Neural cell (in vitro differentiated cells): ENCODE measurements around the gene ETNK2.

Experiments used
- EP300 ChIP-seq: fragments of 450-650 bp; conservative IDR thresholded peaks from 2 replicates; pipeline ENCODE4 v1.6.1; 2014; ENCODE audit warnings: antibody characterized with exemption, mild to moderate bottlenecking, moderate library complexity; ENCODE audit not compliant: poor library complexity, severe bottlenecking
- EZH2 ChIP-seq: fragments of 200-600, 300-800 bp; shearing (Covaris generic), sonication (generic); IDR thresholded peaks from 2 replicates; pipeline ENCODE4 v1.6.1; 2014; ENCODE audit warnings: antibody characterized with exemption, low read length, borderline replicate concordance, mild to moderate bottlenecking; ENCODE audit not compliant: insufficient read depth, poor library complexity, severe bottlenecking
- MXI1 ChIP-seq: fragments of 450-650 bp; conservative IDR thresholded peaks from 2 replicates; pipeline ENCODE4 v1.6.1; 2014; ENCODE audit warnings: antibody characterized with exemption, mild to moderate bottlenecking; ENCODE audit not compliant: poor library complexity, severe bottlenecking
- POLR2AphosphoS5 ChIP-seq: IDR thresholded peaks from 2 replicates; pipeline ENCODE4 v1.6.1; 2012
- RAD21 ChIP-seq: fragments of 450-650 bp; conservative IDR thresholded peaks from 2 replicates; pipeline ENCODE4 v1.6.1; 2014; ENCODE audit warnings: antibody characterized with exemption, mild to moderate bottlenecking, moderate library complexity
- REST ChIP-seq: IDR thresholded peaks from 2 replicates; pipeline ENCODE4 v1.6.1; 2012; ENCODE audit warnings: borderline replicate concordance
- SMC3 ChIP-seq: fragments of 450-650 bp; conservative IDR thresholded peaks from 2 replicates; pipeline ENCODE4 v1.6.1; 2014; ENCODE audit warnings: antibody characterized with exemption, mild to moderate bottlenecking, moderate library complexity; ENCODE audit not compliant: poor library complexity
- TAF1 ChIP-seq: IDR thresholded peaks from 2 replicates; pipeline ENCODE4 v1.6.1; 2012; ENCODE audit warnings: low read depth
- TF ChIP-seq, protein P1 (sequence below): fragments of 450-650 bp; IDR thresholded peaks from 2 replicates; pipeline ENCODE4 v1.5.1; 2014; ENCODE audit warnings: antibody characterized with exemption, mild to moderate bottlenecking, moderate library complexity; ENCODE audit not compliant: poor library complexity, severe bottlenecking

DNA sequence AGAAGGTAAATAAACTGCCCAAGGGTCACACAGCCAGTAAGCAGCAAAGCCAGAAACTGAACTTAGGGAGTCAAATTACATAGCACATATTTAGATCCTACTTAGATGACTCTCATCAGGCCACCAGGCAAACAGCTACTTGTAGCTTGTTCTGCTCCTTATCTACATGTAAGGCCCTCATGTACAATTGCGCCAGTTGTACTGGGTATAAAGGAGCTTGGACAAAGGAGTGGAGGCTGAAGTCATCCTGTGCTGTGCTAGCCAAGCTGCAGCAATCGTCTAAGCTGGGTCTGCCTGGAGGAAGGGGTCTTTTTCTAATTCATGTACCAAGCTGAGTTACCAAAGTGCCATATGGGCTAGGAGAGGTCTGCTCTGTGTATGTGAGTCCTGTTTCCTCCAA, 12.8 kb downstream of the ETNK2 start:
- TF ChIP-seq REST (no peak), EZH2 (no peak), RAD21 (no peak), EP300 (no peak), POLR2AphosphoS5 (no peak), TAF1 (no peak), MXI1 (no peak), SMC3 (no peak)
- TF ChIP-seq, protein P1, sequence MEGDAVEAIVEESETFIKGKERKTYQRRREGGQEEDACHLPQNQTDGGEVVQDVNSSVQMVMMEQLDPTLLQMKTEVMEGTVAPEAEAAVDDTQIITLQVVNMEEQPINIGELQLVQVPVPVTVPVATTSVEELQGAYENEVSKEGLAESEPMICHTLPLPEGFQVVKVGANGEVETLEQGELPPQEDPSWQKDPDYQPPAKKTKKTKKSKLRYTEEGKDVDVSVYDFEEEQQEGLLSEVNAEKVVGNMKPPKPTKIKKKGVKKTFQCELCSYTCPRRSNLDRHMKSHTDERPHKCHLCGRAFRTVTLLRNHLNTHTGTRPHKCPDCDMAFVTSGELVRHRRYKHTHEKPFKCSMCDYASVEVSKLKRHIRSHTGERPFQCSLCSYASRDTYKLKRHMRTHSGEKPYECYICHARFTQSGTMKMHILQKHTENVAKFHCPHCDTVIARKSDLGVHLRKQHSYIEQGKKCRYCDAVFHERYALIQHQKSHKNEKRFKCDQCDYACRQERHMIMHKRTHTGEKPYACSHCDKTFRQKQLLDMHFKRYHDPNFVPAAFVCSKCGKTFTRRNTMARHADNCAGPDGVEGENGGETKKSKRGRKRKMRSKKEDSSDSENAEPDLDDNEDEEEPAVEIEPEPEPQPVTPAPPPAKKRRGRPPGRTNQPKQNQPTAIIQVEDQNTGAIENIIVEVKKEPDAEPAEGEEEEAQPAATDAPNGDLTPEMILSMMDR = no peak
